Mucosa of rectum (tissue), 2 donors: ENCODE results near the gene CDCA4.

Experiments used
- H3K27ac ChIP-seq, 2 donors: one replicate each; pipeline ENCODE4 v1.7.0; 2013; ENCODE audit warnings: inconsistent platforms in 2 of 2, low read depth in 2 of 2, low read length in 2 of 2
- H3K27me3 ChIP-seq, 2 donors: one replicate each; pipeline ENCODE4 v1.7.0; 2013; ENCODE audit warnings: low read length in 2 of 2; ENCODE audit not compliant: control insufficient read depth in 2 of 2, insufficient read depth in 2 of 2
- H3K36me3 ChIP-seq, 2 donors: one replicate each; pipeline ENCODE4 v1.7.0; 2013; ENCODE audit warnings: low read length in 2 of 2; ENCODE audit not compliant: control insufficient read depth in 2 of 2, insufficient read depth in 2 of 2
- H3K4me1 ChIP-seq, 2 donors: one replicate each; pipeline ENCODE4 v1.7.0; 2013; ENCODE audit warnings: low read length in 2 of 2, mild to moderate bottlenecking in 1 of 2; ENCODE audit not compliant: control insufficient read depth in 2 of 2, insufficient read depth in 2 of 2
- H3K4me3 ChIP-seq, 2 donors: one replicate each; pipeline ENCODE4 v1.7.0; 2013; ENCODE audit warnings: low read length in 2 of 2
- H3K9ac ChIP-seq, 2 donors: one replicate each; pipeline ENCODE4 v1.7.0; 2013; ENCODE audit warnings: low read length in 2 of 2, low read depth in 1 of 2, mild to moderate bottlenecking in 1 of 2
- H3K9me3 ChIP-seq, 2 donors: one replicate each; pipeline ENCODE4 v1.7.0; 2013; ENCODE audit warnings: low read length in 2 of 2; ENCODE audit not compliant: control insufficient read depth in 2 of 2
- donor health status: healthy.
- donor health status: Normal muscosa, but diverticular disease.

The CDCA4 gene

DNA sequence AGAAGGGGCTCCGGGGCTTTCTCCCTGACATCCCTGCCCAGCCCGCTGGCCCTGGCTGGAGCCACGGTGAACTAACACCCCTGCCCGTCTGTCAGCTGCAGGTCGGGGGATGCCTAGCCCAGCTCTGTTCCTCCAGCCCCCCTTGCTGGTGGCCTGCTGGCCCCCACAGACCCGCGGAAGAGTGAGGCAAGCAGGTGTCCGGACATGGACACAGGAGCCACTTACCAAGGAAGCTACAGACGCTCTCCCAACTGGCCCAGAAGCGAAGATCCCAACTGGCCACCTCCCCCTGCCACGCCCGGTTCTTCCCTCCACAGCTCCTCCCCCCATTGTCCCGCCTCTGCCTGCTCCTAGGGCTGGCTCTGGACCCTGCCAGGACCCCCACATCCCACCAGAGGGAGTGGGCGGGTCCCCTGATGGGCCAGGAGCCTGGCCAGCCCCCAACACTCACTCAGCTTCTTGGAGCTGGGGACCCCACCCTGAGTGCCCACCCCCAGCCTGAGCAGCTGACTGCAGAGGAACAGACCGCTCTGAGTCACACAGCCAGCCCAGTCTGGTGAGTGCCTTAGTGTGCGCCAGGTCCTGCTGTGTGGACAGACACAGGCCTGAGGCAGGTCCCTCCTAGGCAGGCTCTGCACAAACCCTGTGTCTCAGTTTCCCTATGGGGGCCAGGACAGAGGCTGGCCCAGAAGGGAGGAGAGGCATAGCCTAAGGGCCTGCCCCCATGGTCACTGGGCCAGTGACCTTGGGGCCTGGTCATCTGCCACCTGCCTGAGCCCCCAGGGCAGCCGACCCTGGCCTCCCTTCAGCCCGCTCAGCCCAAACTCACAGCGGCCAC, 50.4 kb downstream of the CDCA4 start:
- peak overlapping the region; percentile 10 to 46 for H3K4me3 ChIP-seq
- no peaks in the 10 kb centered on the region for H3K9me3 ChIP-seq
- H3K9ac ChIP-seq = no peak overlapping the region
- H3K27me3 ChIP-seq = peaks cover 13 to 38% of the 10 kb centered on the region in 2 donors
- H3K4me1 ChIP-seq = peaks cover 48 to 53% of the 10 kb centered on the region in 2 donors
- H3K27ac ChIP-seq = peak overlapping the region; percentile 61 to 74
- H3K36me3 ChIP-seq = no peaks in the 10 kb centered on the region

DNA sequence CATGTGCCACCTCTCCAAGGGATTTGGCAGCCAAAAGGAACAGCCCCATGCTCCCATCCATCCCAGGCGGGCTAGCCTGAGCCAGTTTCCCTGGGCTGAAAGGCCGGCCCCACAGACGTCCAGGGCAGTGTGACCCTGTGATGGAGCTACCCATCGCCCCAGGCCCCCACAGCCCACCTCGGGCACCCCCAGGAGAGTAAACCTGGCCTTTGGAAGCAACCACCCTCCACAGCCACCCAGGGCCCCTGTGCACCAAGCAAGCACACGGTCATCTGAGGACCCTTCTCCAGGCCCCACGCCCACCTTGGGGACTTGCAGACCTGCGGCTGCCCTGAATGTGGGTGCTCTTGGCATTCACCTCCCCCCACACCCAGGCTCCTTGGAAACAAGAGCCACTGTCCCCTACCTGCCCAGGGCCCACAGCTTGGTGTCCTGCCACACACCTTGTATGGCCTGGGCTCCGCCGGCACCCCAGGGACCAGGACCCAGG, 51.1 kb downstream of the CDCA4 start:
- Histone ChIP-seq H3K27ac (peak overlapping the region; percentile 61 to 74), H3K27me3 (peaks cover 13 to 38% of the 10 kb centered on the region in 2 donors), H3K4me1 (peaks cover 48 to 53% of the 10 kb centered on the region in 2 donors), H3K4me3 (peak overlapping the region; percentile 10 to 46), H3K9me3 (no peaks in the 10 kb centered on the region), H3K36me3 (no peaks in the 10 kb centered on the region), H3K9ac (peak overlapping the region in 1 of 2 donors; percentile 14)

DNA sequence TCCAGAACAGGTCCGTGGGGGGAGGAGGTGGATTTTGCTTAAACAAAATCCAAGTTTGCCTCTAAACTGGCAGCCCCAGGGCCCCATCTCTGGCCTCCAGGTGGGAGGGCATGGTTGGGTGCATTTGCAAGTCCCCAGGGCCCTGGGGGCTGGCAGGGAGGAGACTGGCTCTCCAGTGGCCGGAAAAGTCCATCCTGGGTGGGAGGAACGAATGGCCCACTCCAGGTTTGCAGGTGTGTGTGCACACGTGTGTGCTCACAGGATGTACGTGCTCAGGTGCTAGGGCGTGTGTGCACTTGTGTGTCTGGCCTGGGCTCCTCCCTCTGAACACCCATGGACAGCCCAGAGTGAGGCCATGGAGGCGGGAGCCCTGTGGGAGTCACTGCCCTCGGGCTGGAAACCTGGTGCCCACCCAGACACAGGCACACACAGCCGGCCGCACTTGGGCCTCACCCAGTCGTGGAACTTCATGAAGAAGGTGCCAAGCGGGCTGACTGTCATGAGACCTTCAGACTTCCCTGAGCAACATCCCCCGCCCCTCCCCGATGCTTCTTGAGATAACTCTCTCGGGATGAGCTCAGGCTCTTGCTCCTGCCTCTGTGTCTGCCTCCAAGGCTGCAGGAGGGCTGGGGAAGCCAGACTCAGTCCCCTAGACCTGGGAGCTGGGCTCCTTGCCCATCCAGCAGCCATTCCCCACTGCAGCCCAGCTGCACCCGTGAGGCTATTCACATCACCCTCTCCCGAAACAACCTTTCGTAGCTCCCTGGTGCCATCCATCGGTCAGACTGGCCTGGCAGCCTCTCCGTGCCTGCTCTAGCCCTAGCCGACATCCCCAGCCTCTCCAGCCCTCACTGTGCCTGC, 52.1 kb downstream of the CDCA4 start:
- Histone ChIP-seq H3K9me3 (no peaks in the 10 kb centered on the region), H3K4me1 (peaks cover 44 to 48% of the 10 kb centered on the region in 2 donors), H3K4me3 (peak overlapping the region in 1 of 2 donors; percentile 44), H3K9ac (no peak overlapping the region), H3K27ac (peak overlapping the region in 1 of 2 donors; percentile 43), H3K27me3 (peaks cover 13 to 31% of the 10 kb centered on the region in 2 donors), H3K36me3 (no peaks in the 10 kb centered on the region)

DNA sequence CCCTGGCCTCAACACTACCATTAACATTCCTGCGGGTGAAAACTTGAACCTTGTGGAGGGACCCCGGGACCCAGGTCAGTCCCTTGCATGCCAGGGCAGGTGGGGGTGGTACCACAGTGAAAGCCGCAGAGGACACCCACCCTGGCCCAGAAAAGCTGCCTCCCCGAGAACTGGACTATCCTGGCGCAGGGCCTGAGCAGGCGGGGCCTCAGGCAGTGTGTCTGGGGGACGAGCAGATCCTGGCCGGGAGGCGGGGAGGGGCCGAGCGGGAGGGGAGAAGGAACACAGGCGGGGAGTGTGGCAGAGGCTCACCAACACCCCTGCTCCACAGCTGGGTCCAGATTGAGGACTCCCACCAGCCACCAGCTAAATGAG, 52.7 kb downstream of the CDCA4 start:
- H3K4me1 ChIP-seq = peaks cover 39 to 42% of the 10 kb centered on the region in 2 donors
- peak overlapping the region; percentile 42 to 43 for H3K27ac ChIP-seq
- H3K9me3 ChIP-seq = no peaks in the 10 kb centered on the region
- peak overlapping the region in 1 of 2 donors; percentile 33 for H3K9ac ChIP-seq
- peaks cover 13 to 31% of the 10 kb centered on the region in 2 donors for H3K27me3 ChIP-seq
- H3K36me3 ChIP-seq = no peaks in the 10 kb centered on the region
- peak overlapping the region; percentile 44 to 50 for H3K4me3 ChIP-seq

DNA sequence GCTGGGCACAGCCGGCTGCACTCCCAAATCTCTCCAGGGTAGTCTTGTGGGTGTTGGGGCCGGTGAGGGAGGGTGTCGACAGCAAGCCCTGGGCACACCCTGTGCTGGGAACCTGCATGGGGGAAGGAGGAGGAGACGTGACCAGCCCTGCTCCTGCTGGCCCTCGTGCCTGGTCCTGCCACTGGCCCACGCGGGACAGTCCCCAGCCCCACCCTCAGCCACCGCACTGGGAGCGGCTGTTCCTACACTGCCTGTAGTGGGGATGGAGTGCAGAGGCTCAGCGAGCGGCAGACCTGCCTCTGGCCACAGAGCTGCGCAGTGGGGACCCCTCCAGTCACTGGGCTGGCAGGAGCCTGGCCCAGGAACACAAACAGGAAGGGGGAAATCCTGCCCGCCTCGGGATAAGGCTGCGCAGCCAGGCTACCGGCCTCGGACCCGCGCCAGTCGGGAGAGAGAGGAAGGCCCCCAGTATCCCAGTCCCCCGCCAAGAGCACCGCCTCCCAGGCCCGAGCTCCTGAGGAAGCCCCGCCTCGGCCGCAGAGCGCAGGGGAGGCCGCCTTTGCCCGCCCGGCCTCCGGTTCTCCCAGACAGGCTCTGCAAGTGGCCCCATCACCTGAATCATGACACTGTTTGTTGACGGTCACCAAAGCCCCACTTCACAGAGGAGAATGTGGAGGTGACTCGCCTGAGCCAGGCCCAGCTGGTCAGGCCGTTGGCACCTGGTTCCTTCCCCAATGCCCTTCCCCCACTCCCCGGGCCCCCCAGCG, 53.3 kb downstream of the CDCA4 start:
- H3K9ac ChIP-seq = peak overlapping the region in 1 of 2 donors; percentile 33
- peak overlapping the region; percentile 42 to 43 for H3K27ac ChIP-seq
- peaks cover 33 to 36% of the 10 kb centered on the region in 2 donors for H3K4me1 ChIP-seq
- peaks cover 13 to 27% of the 10 kb centered on the region in 2 donors for H3K27me3 ChIP-seq
- H3K4me3 ChIP-seq = peak overlapping the region; percentile 22 to 50
- no peaks in the 10 kb centered on the region for H3K9me3 ChIP-seq
- H3K36me3 ChIP-seq = no peaks in the 10 kb centered on the region

DNA sequence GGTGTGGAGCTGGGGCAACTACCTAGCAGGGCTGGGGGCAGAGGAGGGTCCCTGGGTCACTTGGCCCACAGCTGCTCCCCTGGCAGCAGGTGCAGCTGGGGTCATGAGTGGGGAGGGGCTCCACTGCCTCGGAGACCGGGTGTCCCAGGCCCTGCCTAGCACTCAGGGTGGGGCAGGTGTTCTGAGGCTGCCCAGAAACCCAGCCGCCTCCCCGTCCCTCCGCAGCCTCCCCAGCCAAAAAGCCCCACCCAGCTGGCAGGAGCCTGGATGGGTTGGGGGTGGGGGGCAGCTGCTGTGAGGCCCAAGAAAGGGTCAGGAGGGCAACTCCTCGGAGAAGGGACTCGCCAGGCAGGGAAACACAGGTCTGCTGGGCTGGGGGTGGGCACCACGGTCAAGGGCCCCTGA, 53.9 kb downstream of the CDCA4 start:
- Histone ChIP-seq H3K9me3 (no peaks in the 10 kb centered on the region), H3K9ac (peak overlapping the region in 1 of 2 donors; percentile 33), H3K36me3 (no peaks in the 10 kb centered on the region), H3K4me1 (peaks cover 27 to 31% of the 10 kb centered on the region in 2 donors), H3K4me3 (peak overlapping the region in 1 of 2 donors; percentile 50), H3K27me3 (peaks cover 13 to 27% of the 10 kb centered on the region in 2 donors), H3K27ac (peak overlapping the region; percentile 42 to 43)

DNA sequence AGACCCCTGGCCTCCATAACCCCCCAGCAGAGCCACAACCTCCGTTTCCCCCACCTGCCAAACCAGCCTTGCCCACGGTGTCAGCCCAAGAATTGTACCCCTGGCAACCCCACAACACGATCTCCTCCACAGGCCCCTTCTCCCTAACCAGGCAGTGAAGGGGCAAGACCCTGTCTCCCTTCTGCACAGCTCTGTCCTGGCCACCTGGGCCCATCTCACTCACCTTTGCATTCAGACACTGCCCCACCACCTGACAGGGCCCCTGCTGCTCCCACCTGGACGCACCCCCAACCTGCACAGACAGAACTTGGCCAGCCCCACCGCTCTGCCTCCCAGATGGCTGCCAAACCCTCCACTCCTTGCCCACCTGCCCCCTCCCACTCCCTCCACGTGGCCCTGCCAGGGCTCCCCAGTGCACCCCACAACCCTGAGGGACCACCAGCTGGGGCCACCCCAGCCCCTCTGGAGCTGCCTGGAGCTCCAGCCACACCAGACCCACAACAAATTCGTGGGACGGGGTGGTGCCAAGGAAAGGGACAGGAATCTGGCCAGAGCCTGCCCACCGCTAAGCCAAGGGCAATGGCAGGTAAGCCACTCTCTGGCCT, 54.5 kb downstream of the CDCA4 start:
- Histone ChIP-seq H3K9ac (no peak overlapping the region), H3K4me1 (peaks cover 22 to 25% of the 10 kb centered on the region in 2 donors), H3K36me3 (no peaks in the 10 kb centered on the region), H3K27ac (no peak overlapping the region), H3K27me3 (peaks cover 13 to 27% of the 10 kb centered on the region in 2 donors), H3K4me3 (no peak overlapping the region), H3K9me3 (no peaks in the 10 kb centered on the region)

DNA sequence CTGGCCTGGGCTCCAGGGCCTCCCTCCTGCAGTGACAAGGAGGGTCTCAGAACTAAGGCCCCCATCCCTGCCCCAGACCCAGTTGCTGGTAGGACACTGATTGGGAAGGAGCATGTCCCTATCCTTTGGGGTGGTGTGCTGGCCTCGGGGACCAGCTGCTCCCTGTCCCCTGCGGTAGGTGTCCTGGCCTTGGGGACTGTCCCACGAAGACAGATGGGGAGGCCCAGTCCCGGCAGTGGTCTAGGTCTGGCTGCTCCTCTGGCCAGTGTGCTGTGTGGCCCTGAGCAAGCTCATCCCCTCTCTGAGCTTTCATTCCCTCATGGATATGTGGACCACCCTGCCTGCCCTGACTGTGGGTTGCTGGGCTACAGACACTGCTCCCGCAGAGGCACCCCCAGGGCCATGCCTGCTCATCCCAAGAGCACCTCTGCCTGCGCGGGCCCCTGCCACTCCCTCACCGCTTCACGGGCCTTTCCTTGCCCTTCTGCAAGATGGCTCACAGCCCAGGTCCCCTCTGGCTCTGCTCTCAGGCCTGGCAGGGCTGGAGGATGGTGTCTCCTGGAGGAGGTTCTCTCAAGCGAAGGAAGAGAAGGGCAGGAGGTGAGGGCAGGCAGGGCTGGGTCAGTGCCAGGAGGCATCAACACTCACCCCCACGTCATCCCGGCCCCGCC, 55.2 kb downstream of the CDCA4 start:
- Histone ChIP-seq H3K9ac (no peak overlapping the region), H3K9me3 (no peaks in the 10 kb centered on the region), H3K27me3 (peaks cover 13 to 27% of the 10 kb centered on the region in 2 donors), H3K4me1 (peaks cover 20 to 25% of the 10 kb centered on the region in 2 donors), H3K27ac (no peak overlapping the region), H3K4me3 (no peak overlapping the region), H3K36me3 (no peaks in the 10 kb centered on the region)

DNA sequence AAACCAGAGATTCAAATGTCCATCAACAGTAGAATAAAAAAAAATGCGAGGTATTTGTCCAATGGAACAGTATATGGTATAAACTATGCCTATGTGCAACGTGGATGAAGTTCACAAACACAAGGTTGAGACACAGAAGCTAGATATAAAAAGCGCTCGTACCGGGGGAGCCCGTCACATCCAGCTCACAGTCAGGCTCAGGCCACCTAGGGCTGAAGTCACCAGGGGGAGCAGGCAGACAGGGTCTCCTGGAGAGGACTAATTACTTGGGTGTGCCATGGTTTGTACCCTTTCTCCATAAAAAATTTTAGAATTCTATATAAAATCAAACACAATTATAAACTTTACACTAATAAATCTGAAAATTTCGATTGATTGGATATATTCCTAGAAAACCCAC, 56.3 kb downstream of the CDCA4 start:
- Histone ChIP-seq H3K27me3 (peaks cover 13 to 27% of the 10 kb centered on the region in 2 donors), H3K36me3 (no peaks in the 10 kb centered on the region), H3K4me1 (peaks cover 20 to 25% of the 10 kb centered on the region in 2 donors), H3K9me3 (no peaks in the 10 kb centered on the region), H3K4me3 (no peak overlapping the region), H3K9ac (no peak overlapping the region), H3K27ac (no peak overlapping the region)
